ENCODE data around the gene PWWP2B. TPM values are rescaled to one million over a fixed set of nuclear protein-coding genes. Genes with fewer than 3 reads are reported as not detected.

The PWWP2B gene
- total RNA-seq, 1 experiment from 2014 or later, result 51.6 TPM

DNA sequence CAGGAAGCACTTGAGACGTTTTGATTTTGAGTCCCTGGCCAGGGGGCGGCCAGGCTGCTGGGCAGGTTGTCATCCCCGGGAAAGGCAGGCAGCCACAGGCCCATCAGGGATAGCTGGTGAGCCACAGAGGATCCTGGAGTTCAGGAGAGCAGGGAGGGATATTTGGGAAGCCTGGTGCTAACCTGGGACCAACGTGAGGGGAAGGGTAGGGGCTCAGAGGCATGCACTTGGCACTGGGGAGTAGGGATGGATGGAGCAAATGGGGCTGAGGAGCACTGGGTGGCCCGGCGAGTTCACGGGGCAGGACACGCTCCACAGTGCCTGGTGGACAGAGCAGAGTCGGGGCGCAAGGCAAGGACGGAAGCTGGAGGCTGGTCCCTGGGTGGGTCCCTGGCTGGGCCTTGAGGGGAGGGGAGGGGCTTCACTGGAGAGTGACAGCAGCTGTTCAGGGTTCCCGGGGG lies 34.8 kb upstream of the PWWP2B start:
- CTCF ChIA-PET, result no interaction called here
- TF ChIP-seq, protein P1, sequence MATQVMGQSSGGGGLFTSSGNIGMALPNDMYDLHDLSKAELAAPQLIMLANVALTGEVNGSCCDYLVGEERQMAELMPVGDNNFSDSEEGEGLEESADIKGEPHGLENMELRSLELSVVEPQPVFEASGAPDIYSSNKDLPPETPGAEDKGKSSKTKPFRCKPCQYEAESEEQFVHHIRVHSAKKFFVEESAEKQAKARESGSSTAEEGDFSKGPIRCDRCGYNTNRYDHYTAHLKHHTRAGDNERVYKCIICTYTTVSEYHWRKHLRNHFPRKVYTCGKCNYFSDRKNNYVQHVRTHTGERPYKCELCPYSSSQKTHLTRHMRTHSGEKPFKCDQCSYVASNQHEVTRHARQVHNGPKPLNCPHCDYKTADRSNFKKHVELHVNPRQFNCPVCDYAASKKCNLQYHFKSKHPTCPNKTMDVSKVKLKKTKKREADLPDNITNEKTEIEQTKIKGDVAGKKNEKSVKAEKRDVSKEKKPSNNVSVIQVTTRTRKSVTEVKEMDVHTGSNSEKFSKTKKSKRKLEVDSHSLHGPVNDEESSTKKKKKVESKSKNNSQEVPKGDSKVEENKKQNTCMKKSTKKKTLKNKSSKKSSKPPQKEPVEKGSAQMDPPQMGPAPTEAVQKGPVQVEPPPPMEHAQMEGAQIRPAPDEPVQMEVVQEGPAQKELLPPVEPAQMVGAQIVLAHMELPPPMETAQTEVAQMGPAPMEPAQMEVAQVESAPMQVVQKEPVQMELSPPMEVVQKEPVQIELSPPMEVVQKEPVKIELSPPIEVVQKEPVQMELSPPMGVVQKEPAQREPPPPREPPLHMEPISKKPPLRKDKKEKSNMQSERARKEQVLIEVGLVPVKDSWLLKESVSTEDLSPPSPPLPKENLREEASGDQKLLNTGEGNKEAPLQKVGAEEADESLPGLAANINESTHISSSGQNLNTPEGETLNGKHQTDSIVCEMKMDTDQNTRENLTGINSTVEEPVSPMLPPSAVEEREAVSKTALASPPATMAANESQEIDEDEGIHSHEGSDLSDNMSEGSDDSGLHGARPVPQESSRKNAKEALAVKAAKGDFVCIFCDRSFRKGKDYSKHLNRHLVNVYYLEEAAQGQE (IDR thresholded peaks at IDR 0.05; ENCODE audit: insufficient read depth in 1 of 2, low read depth in 2 of 2, low read length in 1 of 2), result no peak
- TF ChIP-seq SIN3A (IDR thresholded peaks at IDR 0.05; ENCODE audit: borderline replicate concordance, insufficient read depth, low read depth, low read length), result no peak
- no TSS peak for BruUV-seq (replicated peaks)
- Histone ChIP-seq H3K4me3 (ENCODE audit: low read depth in 2 of 2, low read length in 2 of 2) (no peak overlapping the region), H3K27me3 (ENCODE audit: control insufficient read depth, insufficient read depth, low read length) (no peaks in the 10 kb centered on the region), H3K9me3 (ENCODE audit: control insufficient read depth, insufficient read depth, low read depth, low read length) (no peaks in the 10 kb centered on the region), H3K4me1 (ENCODE audit: control insufficient read depth, insufficient read depth, low read length) (no peaks in the 10 kb centered on the region), H3K27ac (ENCODE audit: low read length) (no peak overlapping the region), H3K36me3 (ENCODE audit: control insufficient read depth, insufficient read depth, low read length) (no peaks in the 10 kb centered on the region)
- 0 out of 2 replicates have a peak, but pooled peaks have one; percentile 8 for ATAC-seq
- in situ Hi-C loops (cut with HindIII; ENCODE audit: low pct_unique_long_range_greater_than_20kb, low sequenced_read_pairs), result no loop called here
- no peak for DNase-seq (ENCODE audit: low read depth, low spot score)
- POLR2A ChIA-PET, result no interaction called here
- intact Hi-C loops (cut with micrococcal nuclease; ENCODE audit: unreplicated experiment), result no loop called here

DNA sequence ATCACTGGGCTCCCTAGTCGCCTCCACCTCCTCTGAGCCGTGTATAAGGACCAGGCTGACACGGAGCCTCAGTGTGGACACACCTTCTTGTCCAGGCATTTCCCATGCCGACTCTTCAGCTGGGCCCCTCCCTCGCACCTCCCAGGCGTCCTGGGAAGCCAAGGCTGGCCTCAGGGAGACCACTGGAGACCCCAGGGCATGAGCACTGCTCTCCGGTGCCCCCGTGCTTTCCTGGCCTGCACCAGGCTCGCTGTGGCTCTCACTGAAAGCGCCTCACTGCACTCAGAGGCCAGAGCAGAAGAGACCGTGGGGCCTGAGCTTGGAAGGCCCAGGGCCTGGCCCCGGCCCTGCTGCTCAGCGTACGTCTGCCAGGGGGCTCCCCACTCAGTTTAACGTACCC lies 33.6 kb upstream of the PWWP2B start:
- CTCF ChIA-PET, result no interaction called here
- Histone ChIP-seq H3K4me1 (ENCODE audit: control insufficient read depth, insufficient read depth, low read length) (no peaks in the 10 kb centered on the region), H3K9me3 (ENCODE audit: control insufficient read depth, insufficient read depth, low read depth, low read length) (no peaks in the 10 kb centered on the region), H3K27ac (ENCODE audit: low read length) (no peak overlapping the region), H3K36me3 (ENCODE audit: control insufficient read depth, insufficient read depth, low read length) (no peaks in the 10 kb centered on the region), H3K27me3 (ENCODE audit: control insufficient read depth, insufficient read depth, low read length) (no peaks in the 10 kb centered on the region), H3K4me3 (ENCODE audit: low read depth in 2 of 2, low read length in 2 of 2) (no peak overlapping the region)
- intact Hi-C loops (cut with micrococcal nuclease; ENCODE audit: unreplicated experiment) (no loop called here), in situ Hi-C loops (cut with HindIII; ENCODE audit: low pct_unique_long_range_greater_than_20kb, low sequenced_read_pairs) (no loop called here)
- POLR2A ChIA-PET, result no interaction called here
- ATAC-seq (peak; percentile 35; the same call in 1 of the 2 replicates), DNase-seq (ENCODE audit: low read depth, low spot score) (no peak)
- no TSS peak for BruUV-seq (replicated peaks)
- TF ChIP-seq POLR2AphosphoS5 (IDR thresholded peaks at IDR 0.05; ENCODE audit: low read depth, low read length) (no peak), TCF7L2 (IDR thresholded peaks at IDR 0.05; ENCODE audit: low read depth, low read length) (no peak), SIN3A (IDR thresholded peaks at IDR 0.05; ENCODE audit: borderline replicate concordance, insufficient read depth, low read depth, low read length) (no peak)
- TF ChIP-seq, protein P1 (IDR thresholded peaks at IDR 0.05; ENCODE audit: insufficient read depth in 1 of 2, low read depth in 2 of 2, low read length in 1 of 2), result no peak
- TF ChIP-seq, protein P2, sequence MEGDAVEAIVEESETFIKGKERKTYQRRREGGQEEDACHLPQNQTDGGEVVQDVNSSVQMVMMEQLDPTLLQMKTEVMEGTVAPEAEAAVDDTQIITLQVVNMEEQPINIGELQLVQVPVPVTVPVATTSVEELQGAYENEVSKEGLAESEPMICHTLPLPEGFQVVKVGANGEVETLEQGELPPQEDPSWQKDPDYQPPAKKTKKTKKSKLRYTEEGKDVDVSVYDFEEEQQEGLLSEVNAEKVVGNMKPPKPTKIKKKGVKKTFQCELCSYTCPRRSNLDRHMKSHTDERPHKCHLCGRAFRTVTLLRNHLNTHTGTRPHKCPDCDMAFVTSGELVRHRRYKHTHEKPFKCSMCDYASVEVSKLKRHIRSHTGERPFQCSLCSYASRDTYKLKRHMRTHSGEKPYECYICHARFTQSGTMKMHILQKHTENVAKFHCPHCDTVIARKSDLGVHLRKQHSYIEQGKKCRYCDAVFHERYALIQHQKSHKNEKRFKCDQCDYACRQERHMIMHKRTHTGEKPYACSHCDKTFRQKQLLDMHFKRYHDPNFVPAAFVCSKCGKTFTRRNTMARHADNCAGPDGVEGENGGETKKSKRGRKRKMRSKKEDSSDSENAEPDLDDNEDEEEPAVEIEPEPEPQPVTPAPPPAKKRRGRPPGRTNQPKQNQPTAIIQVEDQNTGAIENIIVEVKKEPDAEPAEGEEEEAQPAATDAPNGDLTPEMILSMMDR (IDR thresholded peaks at IDR 0.05), result no peak

Data from Panc1 (cell line).